Left lobe of liver (tissue), 2 donors: ENCODE data around the gene TPST2. TPM values are rescaled to one million over a fixed set of nuclear protein-coding genes. Genes with fewer than 3 reads are reported as not detected.

Experiments
- ATAC-seq: fragments of 200-7000 bp; cut with Tn5 transposase; one replicate; pipeline ENCODE4 v1.9.1; 2020; ENCODE audit warnings: mild to moderate bottlenecking, moderate library complexity
- DNase-seq: peaks from one replicate; pipeline ENCODE4 v3.0.0-alpha.2; 2020; ENCODE audit warnings: low spot score
- total RNA-seq: library from RNA; stranded (reverse); gene quantifications from one replicate; pipeline ENCODE4 v1.2.1, GENCODE V29; 2021
- donor health status: DM: no; HTN: no; CAD: no; lungs with moderate emphysema.
- donor health status: DM: no; HTN: yes; CAD: no.

The TPST2 gene
- total RNA-seq, 1 donor from 2014 or later = 71.9 TPM

GRCh38 chr22:26508148-26508547, 81.8 kb downstream of the TPST2 start:
- DNase-seq = no peak
- no peak for ATAC-seq

- ATAC-seq (no peak), DNase-seq (no peak)
These were observed 86.2 kb downstream of the TPST2 start for GRCh38 chr22:26503758-26504157.

GRCh38 chr22:26502688-26503561, 87.0 kb downstream of the TPST2 start:
- peak; percentile 87 for ATAC-seq

GRCh38 chr22:26501996-26502395, 87.9 kb downstream of the TPST2 start:
- DNase-seq (no peak), ATAC-seq (no peak)

More at GRCh38 chr22:26502688-26503561, 87.0 kb downstream of the TPST2 start:
- peak; percentile 59 for DNase-seq

GRCh38 chr22:26499188-26499703, 90.7 kb downstream of the TPST2 start:
- no peak for DNase-seq
- ATAC-seq = no peak

- no peak for ATAC-seq
- no peak for DNase-seq
These were observed 93.5 kb downstream of the TPST2 start for GRCh38 chr22:26496456-26496855.

- no peak for ATAC-seq
These were observed 95.4 kb downstream of the TPST2 start for GRCh38 chr22:26494506-26494905.

GRCh38 chr22:26492220-26492619, 97.7 kb downstream of the TPST2 start:
- ATAC-seq (no peak), DNase-seq (no peak)

More at GRCh38 chr22:26494506-26494905, 95.4 kb downstream of the TPST2 start:
- DNase-seq = no peak

GRCh38 chr22:26489447-26490036, 100.4 kb downstream of the TPST2 start:
- no peak for DNase-seq
- ATAC-seq = no peak

GRCh38 chr22:26487996-26488395, 101.9 kb downstream of the TPST2 start:
- ATAC-seq (no peak), DNase-seq (no peak)

GRCh38 chr22:26486394-26486793, 103.5 kb downstream of the TPST2 start:
- ATAC-seq (no peak), DNase-seq (no peak)

GRCh38 chr22:26485806-26486390, 104.0 kb downstream of the TPST2 start:
- DNase-seq = no peak
- no peak for ATAC-seq

GRCh38 chr22:26485013-26485412, 104.9 kb downstream of the TPST2 start:
- DNase-seq (no peak), ATAC-seq (no peak)

- ATAC-seq = no peak
- no peak for DNase-seq
These were observed 105.6 kb downstream of the TPST2 start for GRCh38 chr22:26484360-26484706.

GRCh38 chr22:26483439-26484359, 106.2 kb downstream of the TPST2 start, which contains the start of the genes HPS4 and SRRD:
Gene HPS4, minus strand, starts transcription at chr22:26483783. Its CDS starts 2,021 bp downstream, at chr22:26481762.
Gene SRRD, plus strand, starts transcription at chr22:26483877. Its CDS starts 14 bp downstream, at chr22:26483891.
- ATAC-seq (peak; percentile 92), DNase-seq (peak; percentile 93)

GRCh38 chr22:26483043-26483438, 106.9 kb downstream of the TPST2 start:
- DNase-seq (no peak), ATAC-seq (no peak)

GRCh38 chr22:26482161-26482560, 107.8 kb downstream of the TPST2 start:
- ATAC-seq (no peak), DNase-seq (no peak)

- DNase-seq = no peak
These were observed 108.2 kb downstream of the TPST2 start for GRCh38 chr22:26481694-26482093.

GRCh38 chr22:26481112-26481693, 108.7 kb downstream of the TPST2 start:
- DNase-seq = no peak
- no peak for ATAC-seq

More at GRCh38 chr22:26481694-26482093, 108.2 kb downstream of the TPST2 start:
- no peak for ATAC-seq

- DNase-seq (no peak), ATAC-seq (no peak)
These were observed 109.4 kb downstream of the TPST2 start for GRCh38 chr22:26480611-26480932.
